Measurements from ENCODE around the gene DTNBP1. TPM values are rescaled to one million over a fixed set of nuclear protein-coding genes. Genes with fewer than 3 reads are reported as not detected.

Gene DTNBP1
- total and polyA plus RNA-seq, 2 of the 13 experiments (the other 11 are each of a cell fraction or from before 2014, with no cell fraction given): 6.6 to 19.1 TPM

DNA sequence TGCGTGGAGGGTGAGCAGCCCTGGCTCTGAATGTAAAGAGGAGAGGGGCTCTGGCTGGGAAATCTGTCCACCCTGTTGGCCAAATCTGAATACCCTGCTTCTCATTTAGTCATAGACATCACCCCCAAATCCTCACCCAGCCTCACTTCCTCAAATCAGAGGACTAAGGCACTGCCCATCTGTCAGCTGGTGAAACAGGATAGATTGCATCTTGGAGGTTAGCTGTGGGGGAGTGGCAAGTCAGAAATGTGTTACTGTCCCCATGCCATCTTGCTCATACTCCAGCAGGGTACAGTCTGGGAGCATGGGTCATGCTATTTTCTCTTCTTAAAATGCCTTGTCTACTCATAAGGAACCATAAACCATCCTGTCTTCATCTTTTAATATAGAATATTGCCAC, 9.5 kb upstream of the DTNBP1 start:
- H3K4me2 ChIP-seq (ENCODE audit: low read depth, low read length): no peak overlapping the region
- CTCF ChIA-PET (ENCODE audit: low intra/inter-chr PET ratio, low total read pairs): no interaction called here
- H3K9ac ChIP-seq (ENCODE audit: insufficient read depth, low read depth, low read length): no peak overlapping the region
- ATAC-seq (no peak), DNase-seq (ENCODE audit: low spot score) (no peak), FAIRE-seq (no peak)
- H2AFZ ChIP-seq (ENCODE audit: low read length): no peak overlapping the region
- no peaks in the 10 kb centered on the region for H3K36me3 ChIP-seq (replicated peaks in 1 of 2; ENCODE audit: control insufficient read depth in 1 of 2, insufficient read depth in 2 of 2, low read length in 2 of 2)
- in situ Hi-C loops (cut with HindIII; ENCODE audit: extremely low pct_ligation_motif_present, low pct_unique_long_range_greater_than_20kb): no loop called here
- no peak overlapping the region for H3K27ac ChIP-seq (ENCODE audit: extremely low read length, insufficient read depth, low read length)
- H4K20me1 ChIP-seq (ENCODE audit: insufficient read depth, low read length): no peaks in the 10 kb centered on the region
- WGBS (ENCODE audit: low lambda C conversion rate): 29% methylated on average over 1 of the region's 1 CpG
- H3K9me3 ChIP-seq (ENCODE audit: low read length): no peaks in the 10 kb centered on the region
- H3K27me3 ChIP-seq (ENCODE audit: control insufficient read depth in 1 of 2, insufficient read depth in 2 of 2, low read length in 2 of 2): peaks cover 2 to 23% of the 10 kb centered on the region in 2 experiments; a peak in 4 of 5 replicates
- H3K79me2 ChIP-seq (ENCODE audit: insufficient read depth, low read length): no peaks in the 10 kb centered on the region
- BruUV-seq (replicated peaks): no TSS peak
- TF ChIP-seq ZNF644 (CRISPR knock-in tag; IDR thresholded peaks at IDR 0.05; ENCODE audit: low read depth) (no peak), NCOR1 (IDR thresholded peaks at IDR 0.05; ENCODE audit: borderline replicate concordance, low read length) (no peak), MIXL1 (CRISPR knock-in tag; IDR thresholded peaks at IDR 0.05) (no peak), RFXANK (CRISPR knock-in tag; IDR thresholded peaks at IDR 0.05) (no peak), STAG1 (CRISPR knock-in tag; IDR thresholded peaks at IDR 0.05) (no peak)
- TF ChIP-seq, protein P1, sequence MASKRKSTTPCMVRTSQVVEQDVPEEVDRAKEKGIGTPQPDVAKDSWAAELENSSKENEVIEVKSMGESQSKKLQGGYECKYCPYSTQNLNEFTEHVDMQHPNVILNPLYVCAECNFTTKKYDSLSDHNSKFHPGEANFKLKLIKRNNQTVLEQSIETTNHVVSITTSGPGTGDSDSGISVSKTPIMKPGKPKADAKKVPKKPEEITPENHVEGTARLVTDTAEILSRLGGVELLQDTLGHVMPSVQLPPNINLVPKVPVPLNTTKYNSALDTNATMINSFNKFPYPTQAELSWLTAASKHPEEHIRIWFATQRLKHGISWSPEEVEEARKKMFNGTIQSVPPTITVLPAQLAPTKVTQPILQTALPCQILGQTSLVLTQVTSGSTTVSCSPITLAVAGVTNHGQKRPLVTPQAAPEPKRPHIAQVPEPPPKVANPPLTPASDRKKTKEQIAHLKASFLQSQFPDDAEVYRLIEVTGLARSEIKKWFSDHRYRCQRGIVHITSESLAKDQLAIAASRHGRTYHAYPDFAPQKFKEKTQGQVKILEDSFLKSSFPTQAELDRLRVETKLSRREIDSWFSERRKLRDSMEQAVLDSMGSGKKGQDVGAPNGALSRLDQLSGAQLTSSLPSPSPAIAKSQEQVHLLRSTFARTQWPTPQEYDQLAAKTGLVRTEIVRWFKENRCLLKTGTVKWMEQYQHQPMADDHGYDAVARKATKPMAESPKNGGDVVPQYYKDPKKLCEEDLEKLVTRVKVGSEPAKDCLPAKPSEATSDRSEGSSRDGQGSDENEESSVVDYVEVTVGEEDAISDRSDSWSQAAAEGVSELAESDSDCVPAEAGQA (IDR thresholded peaks at IDR 0.05; ENCODE audit: low read depth): no peak
- TF ChIP-seq, protein P1 (CRISPR knock-in tag; IDR thresholded peaks at IDR 0.05; ENCODE audit: borderline replicate concordance): no peak
- intact Hi-C loops (cut with micrococcal nuclease; ENCODE audit: unreplicated experiment): no loop called here
- peaks cover 15% of the 10 kb centered on the region for H3K4me1 ChIP-seq (ENCODE audit: insufficient read depth, low read length)
- POLR2A ChIA-PET: no interaction called here
- no peak overlapping the region for H3K4me3 ChIP-seq (replicated peaks in 1 of 3; ENCODE audit: insufficient read depth in 1 of 3, low read depth in 2 of 3, low read length in 3 of 3)

Measured in HepG2 (cell line).